Bone marrow (tissue), 2 donors: ENCODE data around the gene HRH2.
"Not testable (repeated sequence)": the region's sequence is repeated elsewhere in the genome, so short reads cannot be mapped to it uniquely, and the experiment has no call there.

ENCODE experiments used
- DNase-seq, 2 donors: peaks; one replicate each; lab custom pipeline; 2025; lab: John Stamatoyannopoulos, UW

Gene HRH2

GRCh38 chr5:175646251-175646650 is 11.6 kb upstream of the HRH2 start:
- DNase-seq: no peak

- DNase-seq: no peak
Observed at GRCh38 chr5:175649967-175650366, 7.9 kb upstream of the HRH2 start.

DNA sequence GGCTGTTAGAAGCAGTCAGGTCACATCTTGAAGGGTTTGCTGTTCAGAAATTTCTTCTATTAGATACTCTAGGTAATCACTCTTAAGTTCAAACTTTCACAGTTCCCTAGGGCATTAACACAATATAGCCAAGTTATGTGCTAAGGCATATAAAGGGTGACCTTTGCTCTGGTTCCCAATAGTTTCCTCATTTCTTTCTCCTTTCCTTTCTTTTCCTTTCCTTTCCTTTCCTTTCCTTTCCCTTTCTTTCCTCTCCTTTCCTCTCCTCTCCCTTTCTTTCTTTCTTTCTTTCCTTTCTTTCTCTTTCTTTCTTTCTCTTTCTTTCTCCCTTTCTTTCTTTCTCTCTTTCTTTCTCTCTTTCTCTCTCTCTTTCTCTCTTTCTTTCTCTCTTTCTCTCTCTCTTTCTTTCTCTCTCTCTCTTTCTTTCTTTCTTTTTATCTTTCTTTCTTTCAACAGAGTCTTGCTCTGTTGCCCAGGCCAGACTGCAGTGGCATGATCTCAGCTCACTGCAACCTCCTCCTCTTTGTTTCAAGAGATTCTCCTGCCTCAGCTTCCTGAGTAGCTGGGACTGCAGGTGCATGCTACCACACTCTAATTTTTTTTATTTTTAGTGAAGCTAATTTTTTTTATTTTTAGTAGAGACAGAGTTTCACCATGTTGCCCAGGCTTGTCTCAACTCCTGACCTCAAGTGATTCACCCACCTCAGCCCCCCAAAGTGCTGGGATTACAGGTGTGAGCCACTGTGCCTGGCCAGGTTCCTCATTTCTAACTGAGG is 7.3 kb upstream of the HRH2 start:
- not testable (repeated sequence) for DNase-seq

DNA sequence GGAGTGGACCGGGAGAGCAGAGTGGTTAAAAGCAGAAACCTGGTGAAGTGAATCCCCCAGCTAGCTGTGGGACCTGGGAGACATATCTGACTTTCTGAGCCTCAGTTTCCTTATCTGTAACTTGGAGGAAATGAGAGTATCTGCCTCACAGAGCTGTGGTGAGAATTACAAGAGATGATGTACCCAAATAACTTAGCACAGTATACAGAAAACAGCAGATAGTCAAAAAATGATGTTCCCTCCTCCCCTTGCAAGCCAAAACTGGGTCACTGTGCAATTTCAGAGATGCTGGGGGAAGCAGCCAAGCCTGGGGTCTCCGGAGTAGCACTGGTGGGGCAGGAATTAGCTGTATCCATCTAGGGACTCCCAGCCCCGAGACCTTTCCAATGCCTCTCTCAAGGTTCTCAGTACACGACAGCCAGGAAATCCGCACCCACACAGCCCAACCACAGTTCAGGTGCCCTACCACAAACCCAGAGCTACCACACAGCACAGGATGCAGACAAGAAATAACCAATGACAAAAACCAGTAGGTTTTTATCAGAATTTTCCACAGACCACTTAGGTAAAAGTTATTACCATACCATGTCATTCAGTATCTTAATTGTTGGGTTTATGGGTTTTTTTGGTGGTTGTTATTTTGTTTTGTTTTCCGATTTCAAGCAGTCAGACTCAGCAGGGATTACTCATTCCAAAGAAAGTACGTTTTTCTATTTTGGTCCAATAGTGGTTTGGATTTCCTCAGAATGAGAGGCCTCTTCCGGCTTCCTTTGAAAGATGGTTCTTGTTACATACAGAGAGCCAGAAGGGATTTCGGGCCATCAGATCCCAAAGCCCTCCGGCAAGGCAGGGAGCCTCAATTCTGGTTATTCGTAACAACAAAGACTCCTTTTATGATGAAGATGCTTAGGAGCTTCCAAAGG is 4.9 kb upstream of the HRH2 start:
- DNase-seq: peak in 1 of 2 donors; percentile 53

DNA sequence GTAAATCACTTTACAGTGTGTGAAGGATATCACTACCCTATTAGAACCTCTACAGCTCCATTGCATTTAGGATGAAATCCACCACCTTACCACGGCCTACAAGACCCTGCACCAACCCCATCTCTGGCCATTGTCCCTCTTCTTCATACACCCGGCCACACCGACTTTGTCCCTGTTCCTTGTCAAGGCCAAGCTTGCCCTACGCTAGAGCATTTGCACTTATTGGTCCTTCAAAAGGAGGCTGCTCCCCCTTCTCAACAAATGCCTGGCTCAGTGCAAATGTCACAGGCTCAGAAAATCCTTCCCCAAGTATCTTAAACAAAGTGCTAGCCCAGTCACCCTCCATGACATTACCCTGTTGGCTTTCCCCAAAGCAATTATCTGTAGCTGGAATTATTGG is 4.1 kb upstream of the HRH2 start:
- DNase-seq: no peak

GRCh38 chr5:175654339-175654738 is 3.5 kb upstream of the HRH2 start:
- no peak for DNase-seq

- DNase-seq: no peak
Observed at GRCh38 chr5:175654807-175655206, 3.1 kb upstream of the HRH2 start.

- no peak for DNase-seq
Observed at GRCh38 chr5:175655411-175655810, 2.5 kb upstream of the HRH2 start.

GRCh38 chr5:175656966-175657365 is 905 bp upstream of the HRH2 start:
- no peak for DNase-seq

DNA sequence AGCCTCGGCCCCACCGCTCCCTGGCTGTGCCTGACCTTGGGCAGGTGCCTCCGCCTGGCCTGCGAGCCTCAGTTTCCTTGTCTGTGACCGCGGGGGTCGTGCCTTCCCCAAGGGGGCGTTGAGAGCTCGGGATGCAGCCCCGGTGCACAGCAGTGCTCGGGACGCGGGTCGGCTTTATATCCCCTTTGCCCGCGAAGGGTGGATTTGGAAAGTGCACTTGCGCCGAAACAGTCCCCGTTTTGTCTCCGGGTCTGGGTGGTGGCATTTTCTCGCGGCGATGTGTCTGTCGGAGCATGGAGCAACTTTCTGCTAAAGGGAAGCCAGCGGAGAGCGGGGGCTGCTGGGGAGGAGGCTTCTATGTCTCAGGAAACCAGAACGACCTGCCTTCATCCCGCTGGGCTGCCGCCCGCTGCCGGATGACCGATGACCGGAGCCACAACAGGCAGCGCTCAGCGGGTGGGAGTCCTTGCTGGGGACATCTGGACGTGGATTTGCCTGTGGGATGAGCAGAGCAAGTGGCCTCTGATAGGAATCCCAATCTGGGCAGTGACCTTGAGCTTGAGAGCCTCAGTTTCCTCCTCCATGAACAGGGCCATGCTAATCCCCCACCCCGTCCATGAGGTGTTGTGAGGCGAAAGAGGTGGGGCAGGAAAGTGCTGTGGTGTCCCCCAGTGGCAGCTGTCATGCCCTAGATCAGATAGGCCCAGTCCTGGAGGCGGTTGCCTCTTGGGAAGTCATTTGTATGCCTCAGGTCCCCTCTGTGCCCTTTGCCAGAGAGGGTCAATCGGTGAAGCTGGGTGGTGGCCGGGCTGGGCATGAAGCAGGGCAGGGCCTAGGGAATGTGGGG is 651 bp downstream of the HRH2 start:
- DNase-seq: no peak

GRCh38 chr5:175659546-175660253 is 1.8 kb downstream of the HRH2 start:
- no peak for DNase-seq

DNA sequence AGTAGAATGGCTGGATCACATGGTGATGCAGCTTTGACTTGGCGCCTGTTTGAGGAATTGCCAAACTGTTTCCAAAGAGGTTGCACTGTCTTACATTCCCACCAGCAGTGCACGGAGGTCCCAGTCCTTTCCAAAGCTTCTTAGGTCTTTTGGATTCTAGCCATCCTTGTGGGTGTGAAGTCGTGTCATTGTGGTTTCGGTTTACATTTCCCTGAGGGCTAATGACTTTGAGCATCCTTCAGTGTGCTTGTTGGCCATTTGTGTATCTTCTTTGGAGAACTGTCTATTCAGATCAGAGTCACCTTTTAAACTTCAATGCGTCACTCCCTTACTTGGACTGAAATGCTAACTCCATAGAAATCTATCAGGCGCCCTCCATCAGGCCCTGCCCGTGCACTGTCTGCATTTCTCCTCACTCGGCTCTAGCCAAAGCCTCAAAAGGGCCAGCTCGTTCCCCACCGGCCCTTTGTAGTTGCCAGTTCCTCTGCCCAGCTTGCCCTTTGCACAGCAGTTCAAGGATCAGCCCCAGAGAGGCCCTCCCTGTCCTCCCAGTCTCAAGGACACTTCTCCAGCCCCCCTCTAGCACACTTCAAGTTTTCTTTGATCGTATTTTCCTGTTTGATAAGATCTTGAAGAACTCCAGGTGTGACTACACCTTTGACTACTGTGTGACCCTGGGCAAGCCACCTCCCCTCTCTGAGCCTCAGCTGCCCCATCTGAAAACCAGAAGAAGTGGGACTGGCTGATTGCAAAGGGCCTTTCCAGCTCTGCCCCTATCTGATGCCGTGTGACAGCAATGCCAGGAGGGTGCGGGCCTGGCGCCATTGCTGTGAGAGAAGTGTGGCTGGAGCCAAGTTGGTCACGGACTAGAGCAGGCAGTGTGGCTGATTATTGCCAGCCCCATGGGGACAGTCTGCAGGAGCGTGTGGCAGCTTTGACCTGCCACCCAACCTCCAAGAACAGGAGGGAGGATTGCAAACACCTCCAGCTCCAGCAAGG is 5.6 kb downstream of the HRH2 start:
- DNase-seq: no peak

DNA sequence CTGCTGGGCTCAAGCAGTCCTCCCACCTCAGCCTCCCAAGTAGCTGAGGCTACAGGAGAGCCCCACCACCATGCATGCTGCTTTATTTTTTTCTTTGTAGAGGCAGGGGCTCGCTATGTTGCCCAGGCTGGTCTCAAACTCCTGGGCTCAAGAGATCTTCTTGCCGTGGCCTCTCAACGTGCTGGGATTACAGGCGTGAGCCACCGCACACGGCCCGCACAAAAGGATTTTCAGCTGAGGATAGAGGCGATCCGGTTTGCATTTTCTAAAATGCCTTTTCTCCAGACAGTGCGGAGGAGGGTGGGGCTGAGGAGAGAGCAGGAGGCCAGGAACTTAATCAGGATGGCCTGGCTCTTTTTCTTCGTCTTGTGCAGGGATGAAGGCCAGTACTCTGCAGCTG is 6.9 kb downstream of the HRH2 start:
- no peak for DNase-seq

DNA sequence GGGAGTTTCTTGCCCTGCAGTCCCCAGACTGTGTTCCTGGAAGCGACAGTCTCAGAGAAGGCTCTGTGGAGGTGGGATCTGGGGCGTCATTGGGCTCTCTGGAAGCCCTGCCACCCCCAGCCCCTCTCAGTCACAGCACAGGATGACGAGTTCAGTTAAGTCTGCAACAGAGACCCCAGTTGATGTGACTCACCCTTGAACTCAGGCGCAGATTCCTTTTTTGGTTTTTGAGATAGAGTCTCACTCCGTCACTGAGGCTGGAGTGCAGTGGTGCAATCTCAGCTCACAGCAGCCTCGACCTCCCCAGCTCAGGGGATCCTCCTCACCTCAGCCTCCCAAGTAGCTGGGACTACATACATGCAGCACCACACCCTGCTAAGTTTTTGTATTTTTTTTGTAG is 8.3 kb downstream of the HRH2 start:
- no peak for DNase-seq

GRCh38 chr5:175668006-175668405 is 10.1 kb downstream of the HRH2 start:
- no peak for DNase-seq

GRCh38 chr5:175670372-175670771 is 12.5 kb downstream of the HRH2 start:
- DNase-seq: no peak

GRCh38 chr5:175671013-175671412 is 13.1 kb downstream of the HRH2 start:
- DNase-seq: no peak

- DNase-seq: no peak
Observed at GRCh38 chr5:175672976-175673648, 15.2 kb downstream of the HRH2 start.

DNA sequence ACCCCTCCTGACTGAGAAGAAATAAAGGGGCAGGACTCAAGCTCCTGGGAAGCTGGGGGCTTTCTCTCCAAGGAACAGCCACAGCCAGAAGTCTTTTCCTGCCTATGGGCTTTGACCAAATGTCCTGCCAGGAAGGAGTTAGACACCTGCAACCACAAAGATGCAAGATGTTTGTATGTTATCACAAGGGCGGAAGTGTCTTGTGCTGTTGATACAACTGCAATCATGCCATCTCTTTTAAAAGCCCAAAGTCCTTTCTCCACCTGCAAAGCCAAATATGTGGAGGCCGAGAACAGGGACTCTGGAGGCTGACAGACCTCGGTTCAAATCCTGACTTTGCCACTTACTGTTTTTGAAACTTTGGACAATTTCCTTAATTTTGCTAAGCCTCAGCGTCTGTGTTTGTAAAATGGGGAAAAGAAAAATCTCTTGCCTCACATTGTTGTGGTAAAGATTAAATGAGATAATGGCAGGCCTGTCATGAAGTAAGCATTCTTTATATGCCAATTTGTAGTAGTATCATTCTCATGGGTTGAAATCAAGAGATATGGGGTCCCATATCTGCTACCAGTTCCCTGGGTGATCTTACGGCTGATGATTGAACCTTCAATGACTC is 17.0 kb downstream of the HRH2 start:
- no peak for DNase-seq
